IPS DF 19.7 (cell line): ENCODE results near the gene STAC.
"Not testable (repeated sequence)": the region's sequence is repeated elsewhere in the genome, so short reads cannot be mapped to it uniquely, and the experiment has no call there.

ENCODE experiments used
- DNase-seq: peaks from one replicate; pipeline ENCODE4 v3.0.0-alpha.2; 2013; ENCODE audit warnings: low read depth, low spot score

The STAC gene

GRCh38 chr3:36519682-36520081, 139.4 kb downstream of the STAC start:
- no peak for DNase-seq

- no peak for DNase-seq
Measured at GRCh38 chr3:36520241-36521006, 140.1 kb downstream of the STAC start.

- DNase-seq = no peak
Measured at GRCh38 chr3:36521007-36521379, 140.7 kb downstream of the STAC start.

- no peak for DNase-seq
Measured at GRCh38 chr3:36524560-36524959, 144.3 kb downstream of the STAC start.

- DNase-seq = no peak
Measured at GRCh38 chr3:36525115-36525801, 145.0 kb downstream of the STAC start.

GRCh38 chr3:36538136-36538749, 157.9 kb downstream of the STAC start:
- no peak for DNase-seq

- DNase-seq = peak; percentile 1
Measured at GRCh38 chr3:36540888-36541518, 160.7 kb downstream of the STAC start.

- no peak for DNase-seq
Measured at GRCh38 chr3:36542186-36542585, 161.9 kb downstream of the STAC start.

- no peak for DNase-seq
Measured at GRCh38 chr3:36543276-36543997, 163.1 kb downstream of the STAC start.

- DNase-seq = no peak
Measured at GRCh38 chr3:36546226-36546625, 165.9 kb downstream of the STAC start.

- DNase-seq = no peak
Measured at GRCh38 chr3:36548712-36549111, 168.4 kb downstream of the STAC start.

- DNase-seq = no peak
Measured at GRCh38 chr3:36557021-36557707, 176.9 kb downstream of the STAC start.

GRCh38 chr3:36557708-36558421, 177.6 kb downstream of the STAC start:
- DNase-seq = no peak

- no peak for DNase-seq
Measured at GRCh38 chr3:36558961-36559360, 178.7 kb downstream of the STAC start.

- no peak for DNase-seq
Measured at GRCh38 chr3:36560685-36561084, 180.4 kb downstream of the STAC start.

- DNase-seq = no peak
Measured at GRCh38 chr3:36561601-36562000, 181.3 kb downstream of the STAC start.

GRCh38 chr3:36562945-36563344, 182.6 kb downstream of the STAC start:
- no peak for DNase-seq

- no peak for DNase-seq
Measured at GRCh38 chr3:36575241-36575640, 194.9 kb downstream of the STAC start.

- not testable (repeated sequence) for DNase-seq
Measured at GRCh38 chr3:36578418-36578817, 198.1 kb downstream of the STAC start.

GRCh38 chr3:36579746-36580145, 199.4 kb downstream of the STAC start:
- no peak for DNase-seq
